Calu3 (cell line): ENCODE measurements around the gene EN2. TPM values are rescaled to one million over a fixed set of nuclear protein-coding genes. Genes with fewer than 3 reads are reported as not detected.

Experiments
- BruUV-seq: library from RNA; stranded (reverse); fragments of 400-500 nt; replicated peaks from 2 replicates; lab custom pipeline; 2021; lab: Mats Ljungman, UMichigan
- CTCF ChIA-PET: fragments of 300-600 bp; sonication (Branson Sonifier 250); formaldehyde crosslinking; loops from one replicate; lab custom pipeline; 2022; ENCODE audit warnings: antibody characterized with exemption; lab: Charles Lee
- DNase-seq: peaks from one replicate; pipeline ENCODE4 v3.0.0; 2022
- H3K27ac Mint-ChIP-seq: one replicate; pipeline ENCODE4 v1.8.0; 2022; ENCODE audit warnings: mixed read lengths; ENCODE audit not compliant: unreplicated experiment
- H3K27me3 Mint-ChIP-seq: one replicate; pipeline ENCODE4 v1.8.0; 2022; ENCODE audit warnings: mixed read lengths; ENCODE audit not compliant: unreplicated experiment
- H3K36me3 Mint-ChIP-seq: one replicate; pipeline ENCODE4 v1.8.0; 2022; ENCODE audit warnings: mild to moderate bottlenecking, moderate library complexity, mixed read lengths; ENCODE audit not compliant: insufficient read depth, unreplicated experiment
- H3K4me1 Mint-ChIP-seq: one replicate; pipeline ENCODE4 v1.8.0; 2022; ENCODE audit warnings: mild to moderate bottlenecking, low read depth, mixed read lengths; ENCODE audit not compliant: unreplicated experiment
- H3K4me3 Mint-ChIP-seq: one replicate; pipeline ENCODE4 v1.8.0; 2022; ENCODE audit warnings: mild to moderate bottlenecking, low read depth, moderate library complexity, mixed read lengths; ENCODE audit not compliant: unreplicated experiment
- H3K9me3 Mint-ChIP-seq: one replicate; pipeline ENCODE4 v1.8.0; 2022; ENCODE audit warnings: low read depth, mixed read lengths; ENCODE audit not compliant: unreplicated experiment
- intact Hi-C: fragments of 100-400 bp; cut with micrococcal nuclease; formaldehyde crosslinking; loops from one replicate; pipeline ENCODE4 v1.10.0; 2022; ENCODE audit not compliant: unreplicated experiment
- total RNA-seq: library from RNA; stranded (reverse); gene quantifications from 2 replicates; pipeline ENCODE4 v1.2.3, GENCODE V29; 2022
- TF ChIP-seq, protein P1 (sequence below): fragments of 200-600 bp; IDR thresholded peaks from one replicate; pipeline ENCODE4 v1.8.0; 2022; ENCODE audit warnings: antibody characterized with exemption; ENCODE audit not compliant: unreplicated experiment

EN2 gene
- total RNA-seq, 1 experiment from 2014 or later, result 3.2 TPM

GRCh38 chr7:155422151-155422550 is 35.8 kb upstream of the EN2 start:
- Mint-ChIP-seq H3K36me3 (no peaks in the 10 kb centered on the region), H3K27me3 (peaks cover 100% of the 10 kb centered on the region), H3K9me3 (no peaks in the 10 kb centered on the region), H3K4me3 (no peak overlapping the region), H3K27ac (no peak overlapping the region), H3K4me1 (no peaks in the 10 kb centered on the region)
- CTCF ChIA-PET, result no interaction called here
- no TSS peak for BruUV-seq
- TF ChIP-seq, protein P1, sequence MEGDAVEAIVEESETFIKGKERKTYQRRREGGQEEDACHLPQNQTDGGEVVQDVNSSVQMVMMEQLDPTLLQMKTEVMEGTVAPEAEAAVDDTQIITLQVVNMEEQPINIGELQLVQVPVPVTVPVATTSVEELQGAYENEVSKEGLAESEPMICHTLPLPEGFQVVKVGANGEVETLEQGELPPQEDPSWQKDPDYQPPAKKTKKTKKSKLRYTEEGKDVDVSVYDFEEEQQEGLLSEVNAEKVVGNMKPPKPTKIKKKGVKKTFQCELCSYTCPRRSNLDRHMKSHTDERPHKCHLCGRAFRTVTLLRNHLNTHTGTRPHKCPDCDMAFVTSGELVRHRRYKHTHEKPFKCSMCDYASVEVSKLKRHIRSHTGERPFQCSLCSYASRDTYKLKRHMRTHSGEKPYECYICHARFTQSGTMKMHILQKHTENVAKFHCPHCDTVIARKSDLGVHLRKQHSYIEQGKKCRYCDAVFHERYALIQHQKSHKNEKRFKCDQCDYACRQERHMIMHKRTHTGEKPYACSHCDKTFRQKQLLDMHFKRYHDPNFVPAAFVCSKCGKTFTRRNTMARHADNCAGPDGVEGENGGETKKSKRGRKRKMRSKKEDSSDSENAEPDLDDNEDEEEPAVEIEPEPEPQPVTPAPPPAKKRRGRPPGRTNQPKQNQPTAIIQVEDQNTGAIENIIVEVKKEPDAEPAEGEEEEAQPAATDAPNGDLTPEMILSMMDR, result no peak
- intact Hi-C loops, result no loop called here
- no peak for DNase-seq

DNA sequence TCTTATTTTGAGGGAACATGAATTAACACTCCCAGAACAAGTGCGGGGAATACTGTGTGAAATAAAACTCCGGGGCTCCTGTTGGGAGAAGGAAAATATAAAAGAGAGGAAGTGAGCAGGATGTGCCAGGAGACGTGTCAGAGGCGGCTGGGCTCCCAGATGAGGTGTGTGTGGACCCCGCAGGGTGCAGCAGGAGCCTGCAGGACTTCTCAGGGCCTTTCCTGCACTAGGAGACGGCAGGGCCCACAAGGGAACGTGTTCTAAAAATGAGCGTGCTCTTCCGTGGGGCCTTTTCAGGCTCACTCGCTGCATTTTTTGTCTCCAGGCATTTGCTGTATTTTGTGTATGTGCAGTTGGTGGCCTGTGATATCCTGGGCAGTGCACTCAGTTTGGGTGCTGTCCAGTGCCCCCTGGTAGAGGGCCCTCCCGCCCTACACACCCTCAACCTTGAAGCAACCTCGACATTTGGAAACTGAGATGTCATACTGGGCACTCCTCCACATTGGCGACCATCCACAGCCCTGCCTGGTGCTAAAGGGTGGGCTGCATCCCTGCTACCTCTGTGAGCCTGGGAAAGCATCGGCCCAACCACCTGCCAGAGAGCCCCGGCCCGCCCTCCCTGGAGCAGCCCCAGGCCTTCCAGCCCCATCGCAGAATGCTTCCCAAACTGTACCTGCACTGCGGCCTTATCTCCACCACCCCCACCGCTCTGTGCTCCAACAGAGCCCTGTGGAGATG is 35.2 kb upstream of the EN2 start:
- no peaks in the 10 kb centered on the region for H3K9me3 Mint-ChIP-seq
- no peaks in the 10 kb centered on the region for H3K36me3 Mint-ChIP-seq
- CTCF ChIA-PET, result no interaction called here
- intact Hi-C loops, result no loop called here
- H3K27me3 Mint-ChIP-seq, result peaks cover 100% of the 10 kb centered on the region
- BruUV-seq, result no TSS peak
- no peak overlapping the region for H3K27ac Mint-ChIP-seq
- TF ChIP-seq, protein P1, result no peak
- DNase-seq, result no peak
- no peak overlapping the region for H3K4me3 Mint-ChIP-seq
- H3K4me1 Mint-ChIP-seq, result no peaks in the 10 kb centered on the region

DNA sequence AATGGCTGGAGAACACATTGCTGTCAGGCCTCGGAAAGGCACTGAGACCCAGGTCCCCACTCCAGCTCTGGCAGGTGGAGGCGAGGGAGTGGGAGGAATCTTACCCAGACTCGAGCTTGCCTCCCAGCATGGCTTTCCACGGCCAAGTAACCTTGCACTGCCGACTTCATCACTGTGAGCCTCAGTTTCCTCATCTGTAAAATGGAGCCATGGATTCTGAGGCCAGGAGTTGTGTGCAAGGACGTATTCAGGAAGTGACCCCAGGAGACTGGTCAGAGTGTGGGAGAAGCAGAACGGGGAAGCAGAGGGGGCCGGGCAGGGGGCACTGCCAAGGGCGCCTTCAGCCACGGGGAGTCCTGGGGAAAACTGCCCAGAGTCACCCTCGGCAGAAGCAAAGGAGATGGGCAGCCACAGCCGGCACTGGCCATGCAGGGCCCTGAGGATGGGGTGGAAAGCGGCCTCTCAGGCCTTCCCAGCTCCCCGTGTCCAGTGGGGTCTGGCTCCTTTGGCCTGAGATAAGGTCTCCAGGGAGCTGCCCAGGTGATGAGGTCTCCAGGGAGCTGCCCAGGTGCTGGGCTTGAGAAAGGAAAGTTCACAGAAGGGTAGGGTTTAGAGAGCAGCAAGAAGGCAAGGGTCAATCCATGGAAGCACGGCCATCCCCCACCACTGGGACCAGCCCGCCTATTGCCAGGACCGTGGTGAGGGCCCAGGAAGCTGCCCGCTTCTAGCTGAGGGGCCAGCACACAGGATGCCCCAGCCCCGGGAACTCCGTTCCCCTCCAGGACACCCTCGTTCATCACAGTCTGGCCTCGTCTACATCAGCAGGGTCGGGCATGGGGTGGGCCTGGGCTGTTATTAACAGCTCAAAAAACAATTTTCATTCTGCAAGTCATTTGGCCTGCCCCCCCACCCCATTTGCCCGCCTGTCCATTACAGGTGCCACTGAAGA is 34.3 kb upstream of the EN2 start:
- H3K9me3 Mint-ChIP-seq, result no peaks in the 10 kb centered on the region
- intact Hi-C loops, result no loop called here

More for the DNA sequence above, 34.3 kb upstream of the EN2 start:
- H3K27ac Mint-ChIP-seq, result no peak overlapping the region
- no peaks in the 10 kb centered on the region for H3K4me1 Mint-ChIP-seq
- peaks cover 100% of the 10 kb centered on the region for H3K27me3 Mint-ChIP-seq
- H3K36me3 Mint-ChIP-seq, result no peaks in the 10 kb centered on the region
- TF ChIP-seq, protein P1, result no peak
- no peak for DNase-seq
- CTCF ChIA-PET, result interaction anchor here (0.5 kb wide), 1 partner anchor 177 kb away, joined by 3 read pairs; no protein-coding TSS in a partner anchor
- no TSS peak for BruUV-seq
- H3K4me3 Mint-ChIP-seq, result no peak overlapping the region
